CD14-positive monocyte (primary cell): ENCODE measurements around the gene MAIP1. TPM values are rescaled to one million over a fixed set of nuclear protein-coding genes. Genes with fewer than 3 reads are reported as not detected.
A peak's percentile ranks its signal among the peaks of the same experiment; 100 is the strongest.

Experiments
- DNase-seq, 3 donors: peaks; one replicate each; pipeline ENCODE4 v3.0.0-alpha.2; 2011 to 2022
- H2AFZ ChIP-seq: 2 replicates; pipeline ENCODE4 v1.6.0; 2012; ENCODE audit warnings: mild to moderate bottlenecking, low read depth, low read length, inconsistent platforms; ENCODE audit not compliant: insufficient read depth, poor library complexity, severe bottlenecking
- H3K27ac ChIP-seq, 2 donors: 1 replicate in 1 of 2; 2 replicates in 1 of 2; pipeline ENCODE4 v1.5.1; 2012 to 2013; ENCODE audit warnings: low read length in 2 of 2, control low read depth in 1 of 2, inconsistent platforms in 1 of 2, low read depth in 1 of 2, mild to moderate bottlenecking in 1 of 2
- H3K27me3 ChIP-seq, 2 donors: one replicate each; pipeline versions ENCODE4 v1.6.0 to v1.6.1; 2011 to 2013; ENCODE audit warnings: low read length in 2 of 2; ENCODE audit not compliant: control insufficient read depth in 2 of 2, insufficient read depth in 2 of 2
- H3K36me3 ChIP-seq, 2 donors: replicated peaks in 1 of 2; 1 replicate in 1 of 2; 2 replicates in 1 of 2; pipeline versions ENCODE4 v1.5.1 to v1.6.1; 2012 to 2013; ENCODE audit warnings: low read length in 2 of 2, control low read depth in 1 of 2, inconsistent platforms in 1 of 2, mild to moderate bottlenecking in 1 of 2; ENCODE audit not compliant: insufficient read depth in 2 of 2, control insufficient read depth in 1 of 2
- H3K4me1 ChIP-seq, 2 donors: 1 replicate in 1 of 2; 2 replicates in 1 of 2; pipeline versions ENCODE4 v1.5.1 to v1.6.1; 2012 to 2013; ENCODE audit warnings: low read length in 2 of 2, control low read depth in 1 of 2, inconsistent platforms in 1 of 2, mild to moderate bottlenecking in 1 of 2, moderate library complexity in 1 of 2; ENCODE audit not compliant: insufficient read depth in 2 of 2, control insufficient read depth in 1 of 2
- H3K4me2 ChIP-seq: replicated peaks from 2 replicates; pipeline ENCODE3; 2012; ENCODE audit warnings: low read length, moderate library complexity, mild to moderate bottlenecking; ENCODE audit not compliant: poor library complexity, severe bottlenecking; ENCODE audit errors: extremely low read depth
- H3K4me3 ChIP-seq, 3 experiments: fragments of 200-600 bp in 1 of 3; sonication (generic) in 1 of 3; replicated peaks in 1 of 3; 1 replicate in 2 of 3; 2 replicates in 1 of 3; pipeline ENCODE4 v1.5.1; 2011 to 2013; ENCODE audit warnings: low read length in 3 of 3, mild to moderate bottlenecking in 3 of 3, control low read depth in 2 of 3, low read depth in 2 of 3, inconsistent platforms in 1 of 3, moderate library complexity in 1 of 3
- H3K79me2 ChIP-seq: 2 replicates; pipeline ENCODE4 v1.6.0; 2012; ENCODE audit warnings: mild to moderate bottlenecking, control low read depth, inconsistent platforms, low read length, moderate library complexity; ENCODE audit not compliant: insufficient read depth
- H3K9ac ChIP-seq: 2 replicates; pipeline ENCODE4 v1.6.0; 2017; ENCODE audit warnings: low read length, mild to moderate bottlenecking; ENCODE audit not compliant: insufficient read depth, poor library complexity, severe bottlenecking
- H3K9me3 ChIP-seq, 2 donors: replicated peaks in 1 of 2; 1 replicate in 1 of 2; 2 replicates in 1 of 2; pipeline versions ENCODE4 v1.5.1 to v1.6.1; 2012 to 2013; ENCODE audit warnings: low read length in 2 of 2, control low read depth in 1 of 2; ENCODE audit not compliant: control insufficient read depth in 1 of 2, insufficient read depth in 1 of 2
- H4K20me1 ChIP-seq: 2 replicates; pipeline ENCODE4 v1.6.0; 2012; ENCODE audit warnings: mild to moderate bottlenecking, low read length, control low read depth, moderate library complexity; ENCODE audit not compliant: insufficient read depth
- H3K27ac Mint-ChIP-seq, 7 donors: one replicate each; pipeline ENCODE4 v1.8.0; 2020; ENCODE audit warnings: mild to moderate bottlenecking in 7 of 7, mixed read lengths in 7 of 7, moderate library complexity in 6 of 7, inconsistent platforms in 2 of 7
- H3K27me3 Mint-ChIP-seq, 3 donors: one replicate each; pipeline ENCODE4 v1.8.0; 2021 to 2022; ENCODE audit warnings: low read depth in 3 of 3, mild to moderate bottlenecking in 3 of 3, mixed read lengths in 3 of 3, moderate library complexity in 3 of 3, inconsistent platforms in 1 of 3
- H3K36me3 Mint-ChIP-seq, 2 donors: one replicate each; pipeline ENCODE4 v1.8.0; 2020; ENCODE audit warnings: mixed read lengths in 2 of 2, inconsistent platforms in 1 of 2, mild to moderate bottlenecking in 1 of 2
- H3K4me1 Mint-ChIP-seq: one replicate; pipeline ENCODE4 v1.8.0; 2020; ENCODE audit warnings: mild to moderate bottlenecking, mixed read lengths
- H3K4me3 Mint-ChIP-seq, 2 donors: one replicate each; pipeline ENCODE4 v1.8.0; 2020; ENCODE audit warnings: mild to moderate bottlenecking in 2 of 2, mixed read lengths in 2 of 2, moderate library complexity in 1 of 2
- H3K9me3 Mint-ChIP-seq, 7 donors: one replicate each; pipeline ENCODE4 v1.8.0; 2020 to 2022; ENCODE audit warnings: mixed read lengths in 7 of 7, mild to moderate bottlenecking in 6 of 7, moderate library complexity in 6 of 7, inconsistent platforms in 2 of 7
- WGBS: methylation state at CpG from one replicate; pipeline ENCODE4 v1.1.5; 2013; ENCODE audit warnings: missing lambda C conversion rate; ENCODE audit not compliant: insufficient coverage; 5-methylcytosine and 5-hydroxymethylcytosine counted together
- intact Hi-C, 2 donors: fragments of 100-400 bp; cut with micrococcal nuclease; formaldehyde crosslinking; loops; one replicate each; pipeline versions ENCODE4 v1.15.0 to v1.15.1; 2023
- polyA plus RNA-seq, 3 donors: library from polyadenylated mRNA; depleted of rRNA in 1 of 3; unstranded in 2 of 3; stranded (reverse) in 1 of 3; fragments of 300-500 nt in 2 of 3; fragments of >200 nt in 1 of 3; fragmentation: Illumina TruSeq in 2 of 3; gene quantifications; 1 replicate in 2 of 3; 2 replicates in 1 of 3; pipeline ENCODE4 v1.2.3, GENCODE V29; 2012 to 2021
- TF ChIP-seq, protein P1 (sequence below): fragments of 200-600 bp; IDR thresholded peaks from one replicate; pipeline ENCODE4 v1.8.0; 2022; ENCODE audit warnings: antibody characterized with exemption, mild to moderate bottlenecking

Gene MAIP1
- polyA plus RNA-seq, 3 donors = 2.6 to 13.3 (median 7.6) TPM

DNA sequence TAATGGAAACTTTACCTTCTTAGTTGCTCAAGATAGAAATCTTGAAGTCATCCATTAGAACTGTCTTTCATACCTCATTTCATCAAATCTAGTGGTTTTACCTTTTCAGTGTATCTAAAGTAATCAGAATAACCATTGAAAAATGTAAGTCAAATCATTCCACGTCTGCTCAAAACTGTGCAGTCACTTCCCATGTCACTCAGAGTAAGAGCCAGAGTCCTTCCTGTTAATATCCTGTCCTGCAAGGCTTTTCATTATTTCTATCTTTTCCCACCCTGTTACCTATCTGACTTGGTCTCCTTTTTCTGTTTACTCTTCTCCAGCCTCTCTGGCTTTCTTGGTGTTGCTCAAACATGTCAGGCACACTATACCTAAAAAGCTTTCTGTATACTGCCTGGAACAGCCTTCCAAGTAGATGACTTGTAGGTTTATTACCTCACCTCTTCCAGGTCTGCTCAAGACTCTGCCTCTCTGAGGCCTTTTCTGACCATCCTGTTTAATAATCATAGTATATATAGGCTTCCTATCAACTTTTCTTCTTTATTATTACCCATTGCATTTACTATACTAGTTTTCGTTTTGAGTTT is 40.9 kb upstream of the MAIP1 start:
- 0% methylated on average over 1 of the region's 2 CpGs for WGBS
- Histone ChIP-seq H3K9me3 (peaks cover 0 to 7% of the 10 kb centered on the region in 2 donors), H3K4me2 (no peak overlapping the region), H3K4me3 (no peak overlapping the region), H3K9ac (no peak overlapping the region), H2AFZ (no peak overlapping the region), H3K36me3 (peaks cover 5 to 35% of the 10 kb centered on the region in 2 donors), H4K20me1 (peaks cover 13% of the 10 kb centered on the region), H3K27ac (peak overlapping the region in 1 of 2 donors; percentile 33), H3K4me1 (peaks cover 15% of the 10 kb centered on the region in 2 donors), H3K27me3 (no peaks in the 10 kb centered on the region), H3K79me2 (peaks cover 72% of the 10 kb centered on the region)
- TF ChIP-seq, protein P1, sequence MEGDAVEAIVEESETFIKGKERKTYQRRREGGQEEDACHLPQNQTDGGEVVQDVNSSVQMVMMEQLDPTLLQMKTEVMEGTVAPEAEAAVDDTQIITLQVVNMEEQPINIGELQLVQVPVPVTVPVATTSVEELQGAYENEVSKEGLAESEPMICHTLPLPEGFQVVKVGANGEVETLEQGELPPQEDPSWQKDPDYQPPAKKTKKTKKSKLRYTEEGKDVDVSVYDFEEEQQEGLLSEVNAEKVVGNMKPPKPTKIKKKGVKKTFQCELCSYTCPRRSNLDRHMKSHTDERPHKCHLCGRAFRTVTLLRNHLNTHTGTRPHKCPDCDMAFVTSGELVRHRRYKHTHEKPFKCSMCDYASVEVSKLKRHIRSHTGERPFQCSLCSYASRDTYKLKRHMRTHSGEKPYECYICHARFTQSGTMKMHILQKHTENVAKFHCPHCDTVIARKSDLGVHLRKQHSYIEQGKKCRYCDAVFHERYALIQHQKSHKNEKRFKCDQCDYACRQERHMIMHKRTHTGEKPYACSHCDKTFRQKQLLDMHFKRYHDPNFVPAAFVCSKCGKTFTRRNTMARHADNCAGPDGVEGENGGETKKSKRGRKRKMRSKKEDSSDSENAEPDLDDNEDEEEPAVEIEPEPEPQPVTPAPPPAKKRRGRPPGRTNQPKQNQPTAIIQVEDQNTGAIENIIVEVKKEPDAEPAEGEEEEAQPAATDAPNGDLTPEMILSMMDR = no peak
- H3K4me1 Mint-ChIP-seq = peaks cover 32% of the 10 kb centered on the region
- H3K27me3 Mint-ChIP-seq = no peaks in the 10 kb centered on the region
- DNase-seq = no peak
- H3K9me3 Mint-ChIP-seq = peaks cover 0 to 7% (median 2%) of the 10 kb centered on the region in 7 donors
- peak overlapping the region in 3 of 7 donors; percentile 9 to 52 (median 47) for H3K27ac Mint-ChIP-seq
- H3K4me3 Mint-ChIP-seq = no peak overlapping the region
- intact Hi-C loops = no loop called here
- peaks cover 26 to 37% of the 10 kb centered on the region in 2 donors for H3K36me3 Mint-ChIP-seq

DNA sequence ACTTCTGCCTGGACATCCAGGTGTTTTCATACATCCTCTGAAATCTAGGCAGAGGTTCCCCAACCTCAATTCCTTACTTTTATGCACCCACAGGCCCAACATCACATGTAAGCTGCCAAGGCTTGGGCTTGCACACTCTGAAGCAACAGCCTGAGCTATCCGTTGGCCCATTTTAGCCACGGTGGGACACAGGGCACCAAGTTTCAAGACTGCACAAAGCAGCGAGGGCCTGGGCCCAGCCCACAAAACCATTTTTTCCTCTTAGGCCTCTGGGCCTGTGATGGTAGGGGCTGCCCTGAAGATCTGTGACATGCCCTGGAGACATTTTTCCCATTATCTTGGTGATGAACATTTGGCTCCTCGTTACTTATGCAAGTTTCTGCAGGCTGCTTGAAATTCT is 38.4 kb upstream of the MAIP1 start:
- Mint-ChIP-seq H3K4me1 (peaks cover 26% of the 10 kb centered on the region), H3K36me3 (peaks cover 29 to 45% of the 10 kb centered on the region in 2 donors), H3K27me3 (peaks cover 0 to under 1% (median 0%) of the 10 kb centered on the region in 3 donors), H3K4me3 (no peak overlapping the region), H3K27ac (no peak overlapping the region), H3K9me3 (peaks cover 0 to 5% (median 0%) of the 10 kb centered on the region in 7 donors)
- H3K9me3 ChIP-seq = peaks cover 0 to 7% of the 10 kb centered on the region in 2 donors
- H3K79me2 ChIP-seq = peaks cover 91% of the 10 kb centered on the region
- TF ChIP-seq, protein P1 = no peak
- no peak overlapping the region for H3K9ac ChIP-seq
- no peak for DNase-seq
- H2AFZ ChIP-seq = no peak overlapping the region
- 91% methylated on average over 4 of the region's 4 CpGs for WGBS
- intact Hi-C loops = no loop called here
- no peaks in the 10 kb centered on the region for H3K27me3 ChIP-seq
- no peak overlapping the region for H3K4me3 ChIP-seq
- H3K36me3 ChIP-seq = peaks cover 5 to 45% of the 10 kb centered on the region in 2 donors
- H3K4me2 ChIP-seq = no peak overlapping the region
- H4K20me1 ChIP-seq = peaks cover 16% of the 10 kb centered on the region
- no peak overlapping the region for H3K27ac ChIP-seq
- peaks cover 8 to 9% of the 10 kb centered on the region in 2 donors for H3K4me1 ChIP-seq
